Memory B cell (primary cell): ENCODE results near the gene PHLPP2.
"Not testable (repeated sequence)": the region's sequence is repeated elsewhere in the genome, so short reads cannot be mapped to it uniquely, and the experiment has no call there.

Experiments used
- ATAC-seq: fragments of 150-1000 bp; cut with Tn5 transposase; 2 replicates; pipeline ENCODE4 v1.10.0; 2021; ENCODE audit warnings: low read depth, mild to moderate bottlenecking, moderate library complexity
- DNase-seq, 2 donors: peaks; one replicate each; pipeline ENCODE4 v3.0.0; 2022; ENCODE audit warnings: low spot score in 2 of 2
- H3K27ac Mint-ChIP-seq: one replicate; pipeline ENCODE4 v1.8.0; 2022; ENCODE audit warnings: mild to moderate bottlenecking, moderate library complexity, mixed read lengths
- H3K27me3 Mint-ChIP-seq: one replicate; pipeline ENCODE4 v1.8.0; 2022; ENCODE audit warnings: mixed read lengths
- H3K36me3 Mint-ChIP-seq: one replicate; pipeline ENCODE4 v1.8.0; 2022; ENCODE audit warnings: mild to moderate bottlenecking, mixed read lengths
- H3K4me1 Mint-ChIP-seq: one replicate; pipeline ENCODE4 v1.8.0; 2022; ENCODE audit warnings: mixed read lengths
- H3K4me3 Mint-ChIP-seq: one replicate; pipeline ENCODE4 v1.8.0; 2022; ENCODE audit warnings: mild to moderate bottlenecking, moderate library complexity, mixed read lengths
- H3K9me3 Mint-ChIP-seq: one replicate; pipeline ENCODE4 v1.8.0; 2022; ENCODE audit warnings: mixed read lengths

The PHLPP2 gene

GRCh38 chr16:71700831-71701230 is 23.7 kb downstream of the PHLPP2 start:
- Mint-ChIP-seq H3K9me3 (no peaks in the 10 kb centered on the region), H3K4me3 (no peak overlapping the region), H3K27me3 (no peaks in the 10 kb centered on the region), H3K4me1 (peaks cover 9% of the 10 kb centered on the region), H3K27ac (peak overlapping the region; percentile 20), H3K36me3 (peaks cover 9% of the 10 kb centered on the region)
- DNase-seq (no peak), ATAC-seq (no peak)

GRCh38 chr16:71698491-71698890 is 26.0 kb downstream of the PHLPP2 start:
- H3K27ac Mint-ChIP-seq: peak overlapping the region; percentile 58
- no peak overlapping the region for H3K4me3 Mint-ChIP-seq
- ATAC-seq (no peak), DNase-seq (no peak)
- H3K9me3 Mint-ChIP-seq: no peaks in the 10 kb centered on the region
- H3K27me3 Mint-ChIP-seq: no peaks in the 10 kb centered on the region
- H3K36me3 Mint-ChIP-seq: peaks cover 9% of the 10 kb centered on the region
- H3K4me1 Mint-ChIP-seq: peaks cover 4% of the 10 kb centered on the region

DNA sequence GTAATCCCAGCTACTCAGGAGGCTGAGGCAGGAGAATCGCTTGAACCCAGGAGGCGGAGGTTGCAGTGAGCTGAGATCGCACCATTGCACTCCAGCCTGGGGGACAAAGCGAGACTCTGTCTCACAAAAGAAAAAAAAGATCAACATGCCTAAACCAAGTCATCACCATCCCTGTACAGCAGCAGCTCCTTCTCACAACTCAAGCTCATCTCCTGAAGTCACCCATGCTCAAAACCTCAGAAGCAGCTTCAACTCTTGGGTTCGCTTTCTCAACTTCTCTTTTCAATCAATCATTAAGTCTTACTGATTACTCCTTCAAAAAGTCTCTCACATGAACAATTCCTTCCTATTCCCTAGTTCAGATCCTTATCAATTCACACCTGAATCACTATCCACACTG is 31.3 kb downstream of the PHLPP2 start:
- peaks cover 11% of the 10 kb centered on the region for H3K36me3 Mint-ChIP-seq
- H3K27ac Mint-ChIP-seq: peak overlapping the region; percentile 30
- H3K4me1 Mint-ChIP-seq: peaks cover 14% of the 10 kb centered on the region
- no peaks in the 10 kb centered on the region for H3K27me3 Mint-ChIP-seq
- H3K9me3 Mint-ChIP-seq: no peaks in the 10 kb centered on the region
- DNase-seq: no peak
- ATAC-seq: peak; percentile 78
- peak overlapping the region; percentile 43 for H3K4me3 Mint-ChIP-seq

- no peaks in the 10 kb centered on the region for H3K9me3 Mint-ChIP-seq
- ATAC-seq: no peak
- peaks cover 14% of the 10 kb centered on the region for H3K4me1 Mint-ChIP-seq
- no peak overlapping the region for H3K4me3 Mint-ChIP-seq
- peaks cover 19% of the 10 kb centered on the region for H3K36me3 Mint-ChIP-seq
- no peak overlapping the region for H3K27ac Mint-ChIP-seq
- DNase-seq: no peak
- no peaks in the 10 kb centered on the region for H3K27me3 Mint-ChIP-seq
Measured at GRCh38 chr16:71689901-71690300, 34.6 kb downstream of the PHLPP2 start.

- peaks cover 8% of the 10 kb centered on the region for H3K4me1 Mint-ChIP-seq
- H3K4me3 Mint-ChIP-seq: no peak overlapping the region
- H3K9me3 Mint-ChIP-seq: no peaks in the 10 kb centered on the region
- ATAC-seq (no peak), DNase-seq (no peak)
- H3K27ac Mint-ChIP-seq: no peak overlapping the region
- no peaks in the 10 kb centered on the region for H3K27me3 Mint-ChIP-seq
- peaks cover 32% of the 10 kb centered on the region for H3K36me3 Mint-ChIP-seq
Measured at GRCh38 chr16:71687861-71688260, 36.6 kb downstream of the PHLPP2 start.

GRCh38 chr16:71684280-71684679 is 40.2 kb downstream of the PHLPP2 start:
- not testable (repeated sequence) for ATAC-seq, H3K27me3 Mint-ChIP-seq, H3K4me1 Mint-ChIP-seq, DNase-seq, H3K27ac Mint-ChIP-seq, H3K4me3 Mint-ChIP-seq, H3K9me3 Mint-ChIP-seq
- peaks cover 40% of the 10 kb centered on the region for H3K36me3 Mint-ChIP-seq

GRCh38 chr16:71681360-71681759 is 43.1 kb downstream of the PHLPP2 start:
- ATAC-seq: no peak
- DNase-seq: no peak
- Mint-ChIP-seq H3K4me3 (no peak overlapping the region), H3K36me3 (peaks cover 37% of the 10 kb centered on the region), H3K27ac (no peak overlapping the region), H3K9me3 (no peaks in the 10 kb centered on the region), H3K27me3 (no peaks in the 10 kb centered on the region), H3K4me1 (no peaks in the 10 kb centered on the region)

DNA sequence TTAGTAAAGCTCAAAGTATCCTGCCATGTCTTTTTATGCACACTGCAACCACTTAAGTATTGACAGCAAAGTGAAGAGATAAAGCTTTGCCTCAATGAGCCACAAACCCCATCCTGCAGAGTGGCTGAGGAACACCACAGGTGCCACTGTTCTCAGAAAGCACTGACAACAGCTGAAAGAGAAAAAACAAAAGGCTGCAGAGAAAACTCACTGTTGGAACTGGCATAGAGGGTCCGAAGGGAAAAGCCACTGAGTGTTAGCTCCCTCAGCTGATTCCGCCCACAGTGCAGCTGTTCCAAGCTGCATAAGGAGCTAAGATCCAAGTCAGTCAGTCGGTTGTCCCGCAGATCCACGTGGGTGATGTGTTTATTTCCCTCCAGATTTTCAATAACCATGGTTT is 48.3 kb downstream of the PHLPP2 start:
- H3K4me3 Mint-ChIP-seq: no peak overlapping the region
- H3K27me3 Mint-ChIP-seq: no peaks in the 10 kb centered on the region
- DNase-seq (no peak), ATAC-seq (no peak)
- H3K27ac Mint-ChIP-seq: no peak overlapping the region
- no peaks in the 10 kb centered on the region for H3K9me3 Mint-ChIP-seq
- no peaks in the 10 kb centered on the region for H3K4me1 Mint-ChIP-seq
- H3K36me3 Mint-ChIP-seq: peaks cover 33% of the 10 kb centered on the region

DNA sequence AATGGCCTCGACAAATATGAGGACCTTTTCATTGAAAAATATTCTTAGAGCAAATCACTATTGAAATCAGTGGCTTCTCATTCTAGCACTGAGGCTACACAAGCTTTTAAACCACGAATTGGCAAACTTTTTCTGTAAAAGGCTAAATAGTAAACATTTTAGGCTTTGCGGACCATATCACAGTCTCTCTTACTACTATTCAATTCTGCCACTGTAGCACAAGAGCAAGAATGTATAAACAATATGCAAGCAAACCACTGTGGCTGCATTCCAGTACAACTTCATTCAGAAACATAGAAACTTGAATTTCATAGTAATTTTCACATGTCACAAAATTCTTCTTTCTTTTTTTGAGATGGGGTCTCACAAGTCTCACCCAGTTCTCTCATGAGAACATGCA is 49.1 kb downstream of the PHLPP2 start:
- Mint-ChIP-seq H3K4me3 (no peak overlapping the region), H3K9me3 (no peaks in the 10 kb centered on the region)

GRCh38 chr16:71674229-71674628 is 50.3 kb downstream of the PHLPP2 start:
- Mint-ChIP-seq H3K27ac (no peak overlapping the region), H3K27me3 (no peaks in the 10 kb centered on the region), H3K4me3 (no peak overlapping the region), H3K36me3 (peaks cover 42% of the 10 kb centered on the region), H3K4me1 (no peaks in the 10 kb centered on the region), H3K9me3 (no peaks in the 10 kb centered on the region)
- DNase-seq: no peak
- ATAC-seq: no peak

More for the DNA sequence above, 49.1 kb downstream of the PHLPP2 start:
- H3K4me1 Mint-ChIP-seq: no peaks in the 10 kb centered on the region
- H3K36me3 Mint-ChIP-seq: peaks cover 34% of the 10 kb centered on the region
- no peaks in the 10 kb centered on the region for H3K27me3 Mint-ChIP-seq
- no peak overlapping the region for H3K27ac Mint-ChIP-seq
- no peak for DNase-seq
- no peak for ATAC-seq

- no peak overlapping the region for H3K4me3 Mint-ChIP-seq
- no peak overlapping the region for H3K27ac Mint-ChIP-seq
- peaks cover 38% of the 10 kb centered on the region for H3K36me3 Mint-ChIP-seq
- no peaks in the 10 kb centered on the region for H3K27me3 Mint-ChIP-seq
- H3K4me1 Mint-ChIP-seq: no peaks in the 10 kb centered on the region
- DNase-seq (no peak), ATAC-seq (no peak)
- no peaks in the 10 kb centered on the region for H3K9me3 Mint-ChIP-seq
Measured at GRCh38 chr16:71673582-71673973, 50.9 kb downstream of the PHLPP2 start.

DNA sequence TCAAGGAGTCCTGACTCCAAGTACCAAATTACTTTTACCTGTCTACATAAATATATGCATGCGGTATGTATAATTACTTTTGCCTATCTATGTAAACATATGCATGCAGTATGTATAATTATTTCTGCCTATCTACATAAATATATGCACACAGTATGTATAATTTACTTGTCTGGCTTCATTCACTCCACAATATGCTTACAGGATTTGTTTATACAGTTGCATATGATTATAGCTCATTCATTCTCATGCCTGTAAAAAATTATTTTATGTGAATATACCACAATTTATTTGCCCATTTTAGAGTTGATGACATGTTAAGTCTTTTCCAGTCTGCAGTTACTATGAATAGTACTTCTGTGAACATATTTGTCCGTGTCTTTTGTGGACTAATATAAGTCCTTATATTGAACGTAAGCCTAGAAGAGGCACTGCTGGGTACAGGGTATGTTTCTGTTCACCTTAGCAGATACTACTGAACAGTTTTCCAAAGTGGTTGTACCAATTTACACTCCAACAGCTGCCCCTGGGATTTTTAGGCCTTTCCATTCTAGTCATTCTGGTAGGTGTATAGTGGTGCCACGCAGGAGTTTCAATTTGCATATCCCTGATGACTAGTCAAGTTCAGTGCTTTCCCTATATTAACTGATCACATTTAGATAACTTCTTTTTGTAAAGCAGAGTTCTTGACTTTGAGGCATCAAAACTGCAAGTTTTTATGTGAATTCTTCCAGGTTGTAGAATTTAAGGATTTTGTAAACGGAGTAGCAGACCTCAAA is 51.5 kb downstream of the PHLPP2 start:
- Mint-ChIP-seq H3K4me1 (no peaks in the 10 kb centered on the region), H3K27ac (no peak overlapping the region)
- no peak for DNase-seq

GRCh38 chr16:71672125-71672524 is 52.4 kb downstream of the PHLPP2 start:
- no peak overlapping the region for H3K27ac Mint-ChIP-seq
- no peaks in the 10 kb centered on the region for H3K9me3 Mint-ChIP-seq
- H3K27me3 Mint-ChIP-seq: no peaks in the 10 kb centered on the region
- H3K4me1 Mint-ChIP-seq: no peaks in the 10 kb centered on the region
- H3K36me3 Mint-ChIP-seq: peaks cover 37% of the 10 kb centered on the region
- DNase-seq (no peak), ATAC-seq (no peak)
- H3K4me3 Mint-ChIP-seq: no peak overlapping the region

More for the DNA sequence above, 51.5 kb downstream of the PHLPP2 start:
- no peak overlapping the region for H3K4me3 Mint-ChIP-seq
- H3K27me3 Mint-ChIP-seq: no peaks in the 10 kb centered on the region
- H3K9me3 Mint-ChIP-seq: no peaks in the 10 kb centered on the region
- no peak for ATAC-seq
- H3K36me3 Mint-ChIP-seq: peaks cover 37% of the 10 kb centered on the region

DNA sequence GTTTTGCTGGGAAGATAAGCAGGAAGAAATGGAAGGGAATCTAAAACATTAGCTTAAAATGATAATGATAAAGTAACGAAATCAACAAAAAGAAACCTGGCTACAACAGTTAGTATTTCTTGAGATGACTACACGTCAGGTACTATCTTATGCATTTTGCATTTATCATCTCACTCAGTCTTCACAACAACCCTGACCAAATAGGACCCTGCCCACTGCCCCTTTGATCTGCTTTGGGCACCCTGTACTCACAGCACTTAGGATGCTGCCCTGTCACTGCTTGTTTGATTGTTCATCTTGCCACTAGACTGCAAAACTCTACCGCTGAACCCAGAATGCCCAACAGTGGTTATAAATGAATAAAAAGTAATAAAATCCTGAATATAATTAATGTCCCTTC is 53.3 kb downstream of the PHLPP2 start:
- H3K27me3 Mint-ChIP-seq: no peaks in the 10 kb centered on the region
- peaks cover 39% of the 10 kb centered on the region for H3K36me3 Mint-ChIP-seq
- H3K4me3 Mint-ChIP-seq: no peak overlapping the region
- no peaks in the 10 kb centered on the region for H3K4me1 Mint-ChIP-seq
- DNase-seq (no peak), ATAC-seq (no peak)
- no peaks in the 10 kb centered on the region for H3K9me3 Mint-ChIP-seq
- H3K27ac Mint-ChIP-seq: no peak overlapping the region

GRCh38 chr16:71670537-71670936 is 54.0 kb downstream of the PHLPP2 start:
- no peaks in the 10 kb centered on the region for H3K9me3 Mint-ChIP-seq
- no peak overlapping the region for H3K27ac Mint-ChIP-seq
- H3K36me3 Mint-ChIP-seq: peaks cover 42% of the 10 kb centered on the region
- H3K27me3 Mint-ChIP-seq: no peaks in the 10 kb centered on the region
- H3K4me1 Mint-ChIP-seq: no peaks in the 10 kb centered on the region
- no peak for DNase-seq
- no peak for ATAC-seq
- H3K4me3 Mint-ChIP-seq: no peak overlapping the region
